GM18517 (cell line): ENCODE data around the gene IRF6.

Experiments
- ATAC-seq: cut with Tn5 transposase; IDR thresholded peaks from one replicate; pipeline ENCODE4 v1.9.1; 2021; ENCODE audit warnings: mild to moderate bottlenecking, moderate library complexity; ENCODE audit not compliant: unreplicated experiment

IRF6 gene

GRCh38 chr1:209736490-209737117 is 69.3 kb downstream of the IRF6 start:
- no peak for ATAC-seq
